Renal pelvis (tissue), 4 donors: ENCODE measurements around the gene PLOD2. TPM values are rescaled to one million over a fixed set of nuclear protein-coding genes. Genes with fewer than 3 reads are reported as not detected.

Experiments used
- DNase-seq: peaks from one replicate; pipeline ENCODE4 v3.0.0-alpha.2; 2013
- polyA plus RNA-seq, 3 donors: library from polyadenylated mRNA; unstranded; fragments of 120-200 nt; gene quantifications; one replicate each; pipeline ENCODE4 v1.2.1, GENCODE V29; 2013; ENCODE audit not compliant: insufficient read length in 3 of 3

The PLOD2 gene
- polyA plus RNA-seq, 3 donors = 126 to 162 (median 152) TPM

- no peak for DNase-seq
Measured at GRCh38 chr3:146052791-146053310, 108.1 kb downstream of the PLOD2 start.

DNA sequence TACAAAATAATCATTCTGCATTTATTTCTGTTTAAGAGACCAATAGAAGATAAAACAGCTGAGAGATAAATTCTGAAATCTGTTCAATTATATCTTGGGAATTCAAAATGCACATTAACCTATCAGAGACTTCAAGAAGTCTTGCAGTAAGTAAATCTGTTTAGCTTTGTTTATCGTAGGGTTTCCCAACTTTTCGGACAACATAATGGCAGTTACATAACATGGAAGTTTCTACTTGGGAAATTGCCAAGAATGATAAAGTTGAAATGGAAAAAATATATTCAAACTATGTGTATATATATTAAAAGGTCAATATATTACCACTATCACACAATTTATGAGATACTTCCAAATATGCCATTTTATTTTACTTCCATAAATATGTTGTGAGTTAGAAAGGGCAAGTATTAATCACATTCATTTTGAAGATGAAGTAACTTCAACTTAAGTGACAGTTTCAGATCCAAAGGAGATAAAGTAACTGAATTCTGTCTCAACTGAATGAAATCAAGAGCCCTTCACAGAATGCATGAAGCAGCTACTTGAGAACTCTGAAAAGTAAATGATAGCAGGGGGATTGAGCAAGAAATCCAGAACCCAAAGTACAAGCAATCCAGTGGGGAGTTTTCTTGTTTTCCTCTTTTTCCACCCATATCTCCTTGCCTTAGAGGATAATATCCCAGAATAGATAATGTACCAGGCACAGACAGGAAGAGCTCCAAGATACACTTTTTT lies 108.8 kb downstream of the PLOD2 start:
- no peak for DNase-seq

- DNase-seq = no peak
Measured at GRCh38 chr3:146050691-146051090, 110.3 kb downstream of the PLOD2 start.

GRCh38 chr3:146047485-146047884 lies 113.5 kb downstream of the PLOD2 start:
- no peak for DNase-seq

- DNase-seq = no peak
Measured at GRCh38 chr3:146044046-146044445, 116.9 kb downstream of the PLOD2 start.

DNA sequence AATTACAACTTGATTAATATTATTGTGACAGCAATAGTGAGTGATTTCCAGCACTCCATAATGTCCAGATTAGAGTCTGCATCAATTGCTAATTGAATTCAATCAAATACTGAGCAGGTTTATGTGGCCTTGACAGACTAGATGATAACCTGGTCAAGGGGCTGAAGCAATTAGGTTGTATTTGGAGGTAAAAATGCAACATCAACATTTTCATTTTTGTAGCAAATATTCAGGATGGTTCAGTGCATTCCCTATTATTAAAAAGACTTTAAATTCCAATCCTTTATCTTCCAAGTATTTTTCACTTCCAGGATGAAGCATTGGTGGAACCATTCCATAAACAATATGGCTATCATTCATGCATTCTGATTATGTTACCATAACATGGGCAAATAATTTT lies 120.4 kb downstream of the PLOD2 start:
- DNase-seq = no peak

DNA sequence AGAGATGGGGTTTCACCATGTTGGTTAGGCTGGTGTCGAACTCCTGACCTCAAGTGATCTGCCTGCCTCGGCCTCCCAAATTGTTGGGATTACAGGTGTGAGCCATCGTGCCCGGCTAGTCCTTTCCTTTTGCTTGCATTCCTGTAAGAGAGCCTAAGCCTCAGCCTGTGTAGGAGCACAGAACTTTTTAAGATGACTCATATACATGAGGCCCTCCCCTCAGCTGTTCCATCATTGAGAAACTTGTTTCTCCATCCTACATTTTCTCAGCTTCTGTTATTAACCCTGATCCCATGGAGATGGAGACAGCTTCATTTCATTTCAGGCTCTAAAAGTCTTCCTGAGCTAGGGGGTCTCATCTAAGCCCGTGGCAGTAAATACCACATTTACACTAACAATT lies 123.3 kb downstream of the PLOD2 start:
- no peak for DNase-seq

GRCh38 chr3:146036281-146036680 lies 124.7 kb downstream of the PLOD2 start:
- DNase-seq = no peak

DNA sequence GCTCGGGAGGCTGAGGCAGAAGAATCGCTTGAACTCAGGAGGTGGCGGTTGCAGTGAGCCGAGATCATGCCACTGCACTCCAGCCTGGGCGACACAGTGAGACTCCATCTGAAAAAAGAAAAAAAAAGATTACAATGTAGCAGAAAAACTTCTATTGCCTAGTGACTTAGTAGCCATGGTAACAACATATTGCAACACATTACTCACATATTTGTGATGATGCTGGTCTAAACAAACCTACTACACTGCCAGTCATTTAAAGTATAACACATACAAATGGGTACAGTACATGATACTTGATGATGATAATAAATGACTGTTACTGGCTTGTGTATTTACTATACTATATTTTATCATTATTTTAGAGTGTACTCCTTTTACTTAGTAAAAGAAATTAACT lies 125.6 kb downstream of the PLOD2 start:
- DNase-seq = no peak

DNA sequence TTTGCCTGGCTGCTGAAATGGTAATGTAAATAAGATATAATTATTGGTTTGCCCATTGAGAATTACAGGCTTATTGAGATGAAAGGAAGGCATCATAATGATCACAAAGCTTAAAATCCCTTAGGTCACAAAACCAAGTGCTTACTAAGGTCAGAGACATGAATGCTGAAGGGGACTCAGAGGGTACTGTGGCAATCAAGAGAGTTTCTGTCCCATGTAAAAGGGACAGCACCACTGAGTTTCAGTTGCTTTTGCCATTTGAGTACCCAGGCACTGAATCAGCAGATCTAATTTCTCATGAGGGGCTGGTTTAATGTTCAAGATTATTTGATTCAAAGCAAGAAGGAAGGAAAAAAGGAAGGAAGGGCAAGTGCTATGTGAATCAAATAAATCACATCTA lies 127.0 kb downstream of the PLOD2 start:
- no peak for DNase-seq

- DNase-seq = no peak
Measured at GRCh38 chr3:146026547-146026946, 134.4 kb downstream of the PLOD2 start.

- DNase-seq = no peak
Measured at GRCh38 chr3:146024260-146024659, 136.7 kb downstream of the PLOD2 start.

DNA sequence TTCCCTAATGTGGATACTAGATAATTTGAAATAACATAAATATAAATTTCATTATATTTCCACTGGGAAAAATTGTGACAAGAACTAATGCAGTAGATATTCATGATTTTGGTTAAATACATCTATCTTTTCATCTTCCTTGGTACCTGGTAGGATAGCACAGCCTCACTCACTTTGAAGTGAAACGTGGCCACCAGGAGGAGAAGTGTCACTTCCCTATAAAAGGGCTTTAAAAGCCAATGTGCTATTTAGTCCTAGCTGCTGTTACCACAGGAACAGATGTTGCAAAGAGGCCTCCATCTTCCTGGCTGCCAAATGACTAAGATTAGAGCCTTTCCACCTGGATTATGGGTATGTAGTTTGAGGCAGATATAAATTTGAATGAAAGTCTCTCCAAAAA lies 140.0 kb downstream of the PLOD2 start:
- no peak for DNase-seq

DNA sequence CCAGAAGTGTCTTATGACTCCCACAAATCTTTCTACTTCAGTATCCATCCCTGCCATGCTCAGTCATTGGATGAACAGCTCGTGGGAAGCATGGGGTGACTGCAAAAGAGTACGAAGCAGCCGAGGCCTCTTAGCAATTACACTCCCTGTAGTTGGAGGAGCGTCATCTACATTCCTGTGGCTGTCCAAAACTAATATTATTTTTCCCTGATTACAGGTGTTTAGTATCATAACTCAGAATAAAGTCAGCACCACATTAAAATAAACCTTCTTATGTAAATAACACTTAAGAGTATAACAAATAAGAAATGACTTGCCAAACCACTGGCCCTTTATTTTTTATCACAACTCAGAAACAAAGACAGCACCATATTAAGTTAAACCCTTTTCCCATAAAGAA lies 141.5 kb downstream of the PLOD2 start:
- DNase-seq = no peak

Other genes with a start within 250 kb of the PLOD2 start
- gene PLSCR4, start 89.9 kb upstream of the PLOD2 start, polyA plus RNA-seq = 10 to 100 TPM; 14.6 to 18.4 (median 18.2) TPM